Stimulated activated CD4-positive, alpha-beta T cell treated with anti-CD3 and anti-CD28 coated beads, Interleukin-12 subunit alpha, Interleukin-12 subunit beta, amount 100 ng/mL, for 24 hours (primary cell): ENCODE measurements around the gene TMEM131.
A peak's percentile ranks its signal among the peaks of the same experiment; 100 is the strongest.
"Not testable (repeated sequence)": the region's sequence is repeated elsewhere in the genome, so short reads cannot be mapped to it uniquely, and the experiment has no call there.

Experiments
- DNase-seq, 2 experiments: peaks; one replicate each; pipeline ENCODE4 v3.0.0-alpha.2; 2020; ENCODE audit warnings: low read depth in 2 of 2

The TMEM131 gene, protein sequence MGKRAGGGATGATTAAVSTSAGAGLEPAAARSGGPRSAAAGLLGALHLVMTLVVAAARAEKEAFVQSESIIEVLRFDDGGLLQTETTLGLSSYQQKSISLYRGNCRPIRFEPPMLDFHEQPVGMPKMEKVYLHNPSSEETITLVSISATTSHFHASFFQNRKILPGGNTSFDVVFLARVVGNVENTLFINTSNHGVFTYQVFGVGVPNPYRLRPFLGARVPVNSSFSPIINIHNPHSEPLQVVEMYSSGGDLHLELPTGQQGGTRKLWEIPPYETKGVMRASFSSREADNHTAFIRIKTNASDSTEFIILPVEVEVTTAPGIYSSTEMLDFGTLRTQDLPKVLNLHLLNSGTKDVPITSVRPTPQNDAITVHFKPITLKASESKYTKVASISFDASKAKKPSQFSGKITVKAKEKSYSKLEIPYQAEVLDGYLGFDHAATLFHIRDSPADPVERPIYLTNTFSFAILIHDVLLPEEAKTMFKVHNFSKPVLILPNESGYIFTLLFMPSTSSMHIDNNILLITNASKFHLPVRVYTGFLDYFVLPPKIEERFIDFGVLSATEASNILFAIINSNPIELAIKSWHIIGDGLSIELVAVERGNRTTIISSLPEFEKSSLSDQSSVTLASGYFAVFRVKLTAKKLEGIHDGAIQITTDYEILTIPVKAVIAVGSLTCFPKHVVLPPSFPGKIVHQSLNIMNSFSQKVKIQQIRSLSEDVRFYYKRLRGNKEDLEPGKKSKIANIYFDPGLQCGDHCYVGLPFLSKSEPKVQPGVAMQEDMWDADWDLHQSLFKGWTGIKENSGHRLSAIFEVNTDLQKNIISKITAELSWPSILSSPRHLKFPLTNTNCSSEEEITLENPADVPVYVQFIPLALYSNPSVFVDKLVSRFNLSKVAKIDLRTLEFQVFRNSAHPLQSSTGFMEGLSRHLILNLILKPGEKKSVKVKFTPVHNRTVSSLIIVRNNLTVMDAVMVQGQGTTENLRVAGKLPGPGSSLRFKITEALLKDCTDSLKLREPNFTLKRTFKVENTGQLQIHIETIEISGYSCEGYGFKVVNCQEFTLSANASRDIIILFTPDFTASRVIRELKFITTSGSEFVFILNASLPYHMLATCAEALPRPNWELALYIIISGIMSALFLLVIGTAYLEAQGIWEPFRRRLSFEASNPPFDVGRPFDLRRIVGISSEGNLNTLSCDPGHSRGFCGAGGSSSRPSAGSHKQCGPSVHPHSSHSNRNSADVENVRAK (N-terminal part only)

DNA sequence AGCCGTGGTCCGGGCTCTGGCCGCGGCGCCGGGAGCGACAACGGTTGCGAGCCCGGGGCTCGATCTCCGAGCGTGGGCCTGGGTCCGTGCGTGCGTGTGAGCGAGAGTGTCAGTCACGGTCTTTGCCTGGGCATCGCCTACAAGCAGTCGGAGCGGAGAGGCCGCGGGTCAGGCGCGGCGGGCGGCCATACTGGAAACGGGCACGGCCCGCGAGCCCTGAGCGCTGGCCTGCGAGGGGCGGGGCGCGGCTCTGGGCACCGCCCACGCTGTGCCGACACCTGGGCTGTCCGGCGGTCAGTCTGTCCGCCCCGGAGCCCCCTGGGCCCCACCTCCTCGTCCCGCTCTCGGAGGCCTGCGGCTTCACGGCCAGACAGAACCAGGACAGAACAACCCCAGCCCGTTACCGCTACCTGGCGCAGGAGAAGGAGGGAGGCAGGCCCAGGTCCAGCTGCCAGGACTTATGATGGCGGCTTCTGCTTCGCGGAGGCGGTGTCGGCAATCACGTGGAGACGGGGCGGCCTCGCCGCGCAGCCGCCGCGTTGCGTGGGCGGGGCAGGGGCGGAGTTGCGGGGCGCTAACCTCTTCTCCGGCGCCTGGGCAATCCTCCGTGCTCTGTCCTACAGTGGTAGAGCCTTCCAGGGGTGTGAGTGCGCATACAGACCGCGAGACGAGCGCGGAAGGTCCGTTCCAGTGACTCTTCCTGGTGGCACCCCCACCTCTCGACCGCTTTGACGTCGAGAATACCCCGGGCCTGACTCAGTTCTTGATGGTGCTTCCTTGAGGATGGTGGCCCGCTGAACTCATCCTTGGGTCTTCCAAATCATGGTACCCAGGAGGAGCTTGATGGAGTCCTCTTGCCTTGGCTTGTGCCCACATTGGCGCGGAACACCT, at the start of gene TMEM131:
TMEM131 (minus strand) TSS at position 215 of the 891 bp plus-strand sequence. CDS start 286 bp downstream, outside the sequence.
- DNase-seq: peak; percentile 94 to 95

DNA sequence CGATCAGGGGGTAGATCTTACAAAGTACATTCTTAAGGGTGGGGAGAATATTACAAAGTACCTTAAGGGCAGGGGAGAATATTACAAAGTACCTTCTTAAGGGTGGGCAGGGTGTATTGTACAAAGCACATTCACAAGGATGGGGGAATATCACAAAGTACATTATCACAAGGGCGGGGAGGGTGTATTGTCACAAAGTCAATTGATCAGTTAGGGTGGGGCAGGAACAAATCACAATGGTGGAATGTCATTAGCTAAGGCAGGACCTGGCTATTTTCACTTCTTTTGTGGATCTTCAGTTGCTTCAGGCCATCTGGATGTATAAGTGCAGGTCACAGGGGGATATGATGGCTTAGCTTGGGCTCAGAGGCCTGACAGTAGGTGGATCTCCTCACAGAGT, 49.0 kb upstream of the TMEM131 start:
- DNase-seq: not testable (repeated sequence)

DNA sequence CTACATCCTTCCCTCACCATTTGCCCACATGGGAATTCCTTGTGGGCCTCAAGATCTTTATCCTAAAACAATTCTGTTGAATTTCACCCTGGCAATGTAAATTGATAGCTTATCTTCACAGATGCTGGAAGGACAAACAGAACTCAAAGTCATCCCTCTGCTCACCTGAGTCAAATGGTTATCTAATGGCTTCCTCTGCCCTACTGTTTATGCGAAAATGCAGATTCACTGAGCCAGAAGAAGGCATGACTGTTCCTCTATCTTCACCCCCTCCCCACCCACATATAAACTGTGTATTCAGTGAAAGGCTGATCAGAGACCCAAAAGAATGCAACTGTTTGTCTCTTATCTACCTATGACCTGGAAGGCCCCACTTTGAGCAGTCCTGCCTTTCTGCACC, 47.4 kb upstream of the TMEM131 start:
- DNase-seq: no peak

DNA sequence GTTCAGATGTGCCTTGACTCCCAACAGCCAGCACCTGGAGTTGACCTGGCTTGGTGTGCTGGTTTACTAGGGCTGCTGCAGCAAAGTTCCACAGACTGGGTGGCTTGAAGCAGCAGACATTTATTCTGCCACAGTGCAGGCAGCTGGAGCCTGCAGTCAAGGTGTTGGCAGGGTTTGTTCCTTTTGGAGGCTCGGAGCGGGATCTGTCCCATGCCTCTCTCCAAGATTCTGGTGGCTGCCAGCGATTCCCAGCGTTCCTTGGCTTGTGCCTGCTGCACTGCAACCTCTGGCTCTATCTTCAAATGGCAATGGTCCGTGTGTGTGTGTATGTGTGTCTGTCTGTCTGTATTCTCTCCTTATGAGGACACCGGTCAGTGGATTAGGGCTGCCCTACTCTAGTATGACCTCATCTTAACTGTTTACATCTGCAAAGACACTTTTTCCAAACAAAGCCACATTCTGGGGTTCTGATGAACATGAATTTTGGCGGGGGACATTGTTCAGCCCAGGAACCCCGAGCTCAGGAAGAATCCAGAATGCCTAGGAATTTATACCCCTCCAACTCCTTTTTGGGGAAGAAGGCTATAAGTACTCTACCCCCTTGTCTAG, 44.7 kb upstream of the TMEM131 start:
- DNase-seq: no peak

DNA sequence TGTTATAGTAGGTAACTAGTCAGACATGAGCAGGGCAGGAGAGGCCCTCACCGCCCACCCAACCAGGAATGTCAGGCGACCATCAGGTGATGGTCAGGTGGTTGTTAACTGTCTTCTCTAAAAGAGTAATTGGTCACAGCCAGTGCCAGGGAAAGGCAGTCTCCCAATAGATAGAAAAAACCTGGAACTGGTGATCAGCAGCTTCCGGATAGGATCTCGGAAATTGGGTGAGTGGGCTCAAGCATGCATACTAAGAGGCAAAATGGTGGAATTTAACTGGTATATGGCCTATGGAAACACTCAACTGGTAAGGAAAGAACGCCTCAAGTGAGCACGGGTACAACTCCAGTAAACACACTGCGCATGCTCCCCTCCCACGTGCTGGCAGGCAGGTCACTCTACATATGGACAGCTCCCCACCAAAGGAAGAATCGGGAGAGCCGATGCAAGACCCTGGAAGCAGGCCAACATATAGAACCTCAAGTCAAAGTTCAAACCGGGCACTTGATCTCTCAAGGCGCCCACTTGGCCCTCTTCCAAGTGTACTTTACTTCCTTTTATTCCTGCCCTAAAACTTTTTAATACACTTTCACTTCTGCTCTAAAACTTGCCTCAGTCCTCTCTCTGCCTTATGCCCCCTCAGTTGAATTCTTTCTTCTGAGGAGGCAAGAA, 43.5 kb upstream of the TMEM131 start:
- DNase-seq: no peak

DNA sequence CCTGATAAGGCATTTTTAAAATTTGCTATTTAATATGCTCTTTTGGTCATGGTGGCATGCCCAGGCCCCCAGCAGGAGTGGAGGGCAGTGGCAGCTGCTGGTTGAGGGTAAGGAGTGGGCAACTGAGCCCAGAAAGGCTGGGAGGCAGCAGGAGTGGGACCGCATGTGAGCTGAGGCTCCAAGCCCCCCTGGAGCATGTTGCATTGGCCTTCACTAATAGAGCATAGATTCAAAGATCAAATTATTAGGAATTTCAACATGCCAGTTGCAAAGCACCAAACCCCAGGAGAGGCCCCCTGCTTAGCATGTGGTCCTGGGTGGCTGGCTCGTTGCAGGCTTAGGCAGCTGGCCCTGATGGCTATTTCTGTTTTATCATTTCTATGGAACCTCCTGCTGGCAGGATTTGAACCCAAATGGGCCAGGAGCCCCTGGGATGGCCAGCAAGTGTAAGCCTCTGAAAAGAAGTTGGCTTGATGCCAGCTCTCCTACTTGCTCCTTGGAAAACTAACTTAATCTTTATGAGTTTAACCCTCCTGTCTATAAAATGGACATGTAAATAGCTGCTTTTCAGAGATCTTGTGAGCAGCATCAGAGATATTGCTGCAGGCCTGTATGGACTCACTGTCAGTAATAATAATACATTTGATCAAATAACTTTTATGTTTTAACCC, 42.1 kb upstream of the TMEM131 start:
- no peak for DNase-seq

DNA sequence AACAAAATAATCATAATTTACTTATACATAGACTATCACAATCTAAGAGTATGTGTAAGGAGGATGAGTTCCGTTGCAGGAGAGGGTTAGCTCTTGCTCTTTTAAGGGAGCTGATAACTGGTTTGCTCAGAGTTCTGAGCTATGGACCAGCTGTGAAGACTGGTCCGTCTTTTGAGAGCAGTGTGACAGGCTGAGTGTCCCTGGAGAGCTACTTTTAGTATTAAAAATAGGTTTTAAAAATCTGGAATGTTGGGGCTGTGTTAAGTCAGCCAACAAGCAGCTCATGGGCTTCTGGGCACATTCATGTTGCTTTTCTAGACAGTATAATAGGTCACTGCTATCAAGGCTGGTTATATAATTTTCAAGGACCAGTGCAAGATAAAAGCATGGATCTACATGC, 41.5 kb upstream of the TMEM131 start:
- no peak for DNase-seq

DNA sequence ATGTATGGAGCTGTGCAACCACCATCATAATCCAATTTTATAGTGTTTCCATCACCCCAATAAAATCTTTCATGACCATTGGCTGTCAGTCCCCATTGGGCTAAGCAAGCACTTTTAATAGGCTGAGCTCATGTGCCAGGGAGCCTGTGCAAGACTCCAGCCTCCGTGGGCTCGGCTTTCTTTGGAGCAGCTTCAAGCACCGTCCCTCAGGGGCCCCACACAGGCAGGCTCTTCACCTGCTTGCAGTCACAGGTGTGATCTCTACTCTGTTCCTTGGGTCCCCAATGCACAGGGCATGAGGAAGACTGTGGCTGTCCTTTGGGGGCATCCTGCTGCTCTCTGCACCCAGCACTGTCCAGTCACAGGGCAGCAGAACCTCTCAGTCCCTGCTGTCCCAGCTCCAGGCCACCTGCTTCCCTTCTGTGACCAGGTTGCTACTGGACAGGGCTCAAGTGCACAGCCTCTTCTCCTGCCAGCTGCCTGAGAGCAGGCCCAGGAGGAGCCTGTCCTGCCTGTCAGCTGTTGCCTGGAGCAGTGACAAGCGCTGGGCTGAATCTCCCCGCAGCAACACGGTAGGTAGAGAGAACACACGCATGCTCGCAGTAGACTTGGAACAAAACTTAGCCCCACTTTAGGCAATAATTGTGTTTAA, 40.7 kb upstream of the TMEM131 start:
- DNase-seq: no peak

DNA sequence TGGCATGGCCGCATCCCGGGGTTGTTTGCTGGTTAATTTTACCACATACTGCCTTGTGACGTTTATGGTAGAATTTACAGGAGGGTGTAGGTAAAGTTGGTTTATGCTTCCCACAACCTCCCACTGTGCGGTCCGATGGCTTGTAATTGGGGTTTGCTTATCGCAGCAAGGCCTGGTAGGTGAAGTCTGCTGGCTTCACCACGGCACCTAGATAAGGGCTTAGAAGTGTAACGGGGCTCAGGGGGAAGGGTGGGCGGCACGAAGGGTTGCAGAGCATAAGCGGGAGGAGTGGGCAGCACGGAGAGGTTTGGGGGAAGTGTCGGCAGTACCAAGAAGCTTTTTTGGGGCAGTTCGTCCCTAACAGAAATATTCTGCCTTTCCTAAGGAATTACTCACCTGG, 39.0 kb upstream of the TMEM131 start:
- no peak for DNase-seq

DNA sequence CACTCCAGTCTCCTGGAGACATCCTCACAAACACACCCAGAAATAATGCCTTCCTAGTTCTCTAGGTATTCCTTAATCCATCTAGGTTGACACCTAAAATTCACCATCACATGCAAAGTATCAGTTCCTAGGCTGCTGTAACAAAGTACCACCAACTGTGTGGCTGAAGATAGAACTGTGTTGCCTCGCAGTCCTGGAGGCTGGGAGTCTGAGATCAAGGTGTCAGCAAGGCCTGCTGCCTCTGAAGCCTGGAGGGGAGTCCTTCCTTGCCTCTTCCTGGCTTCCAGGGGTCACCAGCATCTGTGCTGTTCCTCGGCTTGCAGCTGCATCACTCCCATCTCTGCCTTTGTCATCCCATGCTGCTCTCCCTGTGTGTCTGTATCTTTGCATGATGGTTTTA, 36.3 kb upstream of the TMEM131 start:
- DNase-seq: no peak

DNA sequence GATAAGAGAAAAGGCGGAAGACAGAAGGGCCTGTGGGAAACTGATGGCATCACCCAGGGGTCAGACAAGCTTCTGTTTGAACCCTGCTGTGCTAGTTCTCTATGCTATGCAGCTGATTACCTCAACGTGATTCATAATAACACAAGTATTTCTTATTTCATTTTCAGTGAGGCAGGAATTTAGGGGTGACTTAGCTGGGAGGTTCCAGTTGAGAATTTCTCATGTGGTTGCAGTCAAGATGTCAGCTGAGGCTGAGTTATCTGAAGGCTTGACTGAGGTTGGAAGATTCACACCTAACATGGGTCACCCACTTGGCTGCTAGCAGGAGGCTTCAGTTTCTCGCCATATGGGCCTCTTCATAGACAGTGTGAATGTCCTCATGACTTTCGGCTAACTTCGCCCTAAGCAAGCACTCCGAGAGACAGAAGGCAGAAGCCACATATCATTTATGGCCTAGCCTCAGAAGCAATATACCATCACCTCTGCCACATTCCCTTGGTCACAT, 34.0 kb upstream of the TMEM131 start:
- no peak for DNase-seq

DNA sequence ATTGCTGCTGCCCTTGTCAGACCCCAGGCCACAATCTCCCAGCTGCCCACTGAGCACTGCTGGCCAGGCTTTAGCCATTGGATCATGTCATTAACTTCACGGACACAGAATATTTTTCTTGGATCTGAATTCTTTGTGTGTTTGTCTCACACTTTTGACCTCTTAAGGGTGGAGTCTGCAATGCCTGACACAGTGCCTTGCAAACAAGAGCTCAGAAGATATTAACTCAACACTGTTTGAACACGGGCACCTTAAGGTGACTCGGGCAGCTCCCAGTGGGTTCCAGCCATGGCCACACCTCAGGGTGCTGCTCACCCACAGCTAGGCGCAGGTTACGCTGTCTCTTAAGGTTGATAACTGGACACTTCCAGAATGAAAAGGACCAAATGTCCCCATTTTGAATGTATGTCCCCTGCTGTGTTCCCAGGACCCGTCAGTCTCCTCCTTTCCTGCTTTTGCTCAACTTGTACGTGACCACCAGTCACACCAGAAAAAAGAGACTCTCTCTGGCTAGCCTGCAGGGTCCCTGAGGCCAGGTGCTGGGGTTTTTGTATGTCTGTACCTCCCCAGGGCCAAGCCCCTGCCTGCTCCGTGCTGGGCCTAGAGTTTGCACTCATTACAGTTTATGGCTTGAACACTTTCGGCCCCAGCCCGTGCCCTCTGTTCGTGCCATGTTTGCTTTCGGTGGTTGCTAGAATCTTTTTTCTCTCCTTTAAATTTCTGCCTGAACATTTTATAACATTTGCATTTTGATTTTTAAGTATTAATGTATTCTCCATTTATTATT, 33.4 kb upstream of the TMEM131 start:
- DNase-seq: no peak

DNA sequence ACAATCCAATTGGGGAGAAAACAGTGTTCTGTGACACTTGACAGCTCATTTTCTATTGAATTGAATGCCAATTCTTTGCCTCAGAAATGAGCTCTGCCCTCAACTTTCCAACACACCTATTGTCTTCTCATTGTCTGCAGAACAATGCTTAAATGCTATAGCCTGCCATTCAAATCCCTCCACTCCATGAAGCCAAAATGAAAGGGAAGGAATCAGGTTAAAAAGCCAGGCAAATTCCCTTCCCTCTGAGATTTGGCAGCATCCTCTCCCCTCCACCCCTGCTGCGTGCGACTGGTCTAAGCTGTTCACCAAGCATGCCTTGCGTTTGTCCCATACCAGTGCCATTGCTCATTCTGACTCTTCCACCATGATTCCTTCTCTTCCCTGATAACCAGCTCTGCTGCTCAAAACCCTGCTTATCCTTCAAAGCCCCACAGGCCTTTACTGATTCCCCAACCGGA, 32.4 kb upstream of the TMEM131 start:
- DNase-seq: no peak

DNA sequence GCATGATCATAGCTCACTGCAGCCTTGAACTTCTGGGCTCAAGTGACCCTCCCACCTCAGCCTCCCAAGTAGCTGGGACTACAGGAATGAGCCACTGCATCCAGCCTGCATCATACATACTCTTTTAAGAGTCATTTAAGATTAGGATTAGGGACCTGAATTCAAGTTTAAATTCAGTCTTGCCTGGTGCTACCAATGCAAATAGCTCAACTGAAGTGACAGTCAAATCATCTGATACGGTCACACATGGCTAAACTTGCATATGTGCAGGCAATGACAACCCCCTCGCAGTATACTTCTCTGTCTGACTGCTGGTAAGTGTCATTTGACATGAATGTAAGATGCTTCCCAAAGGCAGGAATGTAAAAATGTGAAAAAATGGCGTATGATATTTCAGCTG, 31.8 kb upstream of the TMEM131 start:
- DNase-seq: no peak

DNA sequence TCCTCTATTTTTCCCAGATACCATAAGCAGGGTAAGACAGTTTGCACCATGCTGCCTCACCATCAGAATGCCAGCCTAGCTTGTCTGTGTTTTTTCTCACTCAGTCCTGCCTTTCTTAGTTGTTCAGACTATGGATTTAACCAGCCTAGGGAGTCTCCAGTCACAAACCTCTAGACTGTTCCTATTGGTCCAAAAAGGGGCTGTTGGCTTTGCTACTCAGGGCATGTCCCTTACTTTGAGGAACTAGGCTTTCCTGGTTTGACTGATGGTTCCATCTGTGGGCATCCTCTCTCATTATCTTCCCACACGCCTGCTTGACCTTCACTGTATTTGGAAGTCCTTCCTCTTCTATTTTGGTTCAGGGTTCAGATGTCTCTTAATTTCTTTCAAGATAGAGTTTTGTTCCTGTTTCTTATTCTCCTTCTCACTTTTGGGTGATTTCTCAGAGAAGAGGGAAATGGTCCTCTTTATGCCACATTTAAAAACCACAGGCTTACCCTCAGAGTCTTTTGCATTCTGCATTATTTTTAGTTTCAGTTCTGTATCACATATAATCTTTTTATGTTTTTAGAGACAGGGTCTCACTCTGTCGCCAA, 31.3 kb upstream of the TMEM131 start:
- no peak for DNase-seq

DNA sequence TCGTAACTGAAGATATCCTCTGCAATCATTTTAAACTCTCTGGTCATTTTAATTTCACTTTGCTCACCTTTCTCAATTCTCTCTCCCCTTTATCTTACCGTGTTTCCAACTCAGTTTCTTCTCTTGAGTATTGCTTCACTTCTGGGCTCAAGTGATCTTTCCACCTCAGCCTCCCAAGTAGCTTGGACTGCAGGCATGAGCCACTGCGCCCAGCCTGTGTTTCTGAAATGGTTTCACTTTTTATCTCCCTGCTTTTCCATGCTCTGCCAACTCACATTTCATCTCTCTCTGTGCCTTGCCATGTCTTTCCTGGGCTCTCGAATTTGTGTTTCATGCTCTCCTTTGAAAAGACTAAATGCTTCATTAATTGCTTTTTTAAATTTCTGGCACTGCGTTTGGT, 30.5 kb upstream of the TMEM131 start:
- DNase-seq: no peak

DNA sequence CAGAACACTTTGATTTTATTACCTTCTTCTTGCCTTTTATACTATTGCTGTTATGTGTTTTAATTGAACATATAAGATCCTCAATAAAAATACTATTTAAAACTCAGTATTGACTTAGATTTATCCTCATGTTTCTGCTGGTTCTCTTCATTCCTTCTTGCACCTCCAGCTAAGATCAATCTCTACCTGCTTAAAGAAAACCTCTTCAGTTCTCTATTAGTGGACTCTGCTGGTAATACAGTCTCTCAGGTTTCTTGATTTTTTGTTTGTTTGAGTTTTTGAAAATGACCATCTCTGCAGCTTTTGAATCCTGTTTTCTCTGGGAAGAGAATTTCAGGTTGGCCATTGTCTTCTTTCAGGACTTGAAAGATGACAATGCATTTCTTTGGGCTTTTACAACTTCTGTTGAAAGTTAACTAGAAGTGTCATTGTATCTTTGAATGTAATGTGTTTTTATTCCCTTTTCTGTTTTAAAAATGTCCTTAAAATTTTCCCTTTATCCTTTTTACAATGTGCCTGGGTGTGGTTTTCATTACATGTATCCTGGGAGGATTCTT, 29.8 kb upstream of the TMEM131 start:
- no peak for DNase-seq
